ENCODE data around the gene OPCML.

DNA sequence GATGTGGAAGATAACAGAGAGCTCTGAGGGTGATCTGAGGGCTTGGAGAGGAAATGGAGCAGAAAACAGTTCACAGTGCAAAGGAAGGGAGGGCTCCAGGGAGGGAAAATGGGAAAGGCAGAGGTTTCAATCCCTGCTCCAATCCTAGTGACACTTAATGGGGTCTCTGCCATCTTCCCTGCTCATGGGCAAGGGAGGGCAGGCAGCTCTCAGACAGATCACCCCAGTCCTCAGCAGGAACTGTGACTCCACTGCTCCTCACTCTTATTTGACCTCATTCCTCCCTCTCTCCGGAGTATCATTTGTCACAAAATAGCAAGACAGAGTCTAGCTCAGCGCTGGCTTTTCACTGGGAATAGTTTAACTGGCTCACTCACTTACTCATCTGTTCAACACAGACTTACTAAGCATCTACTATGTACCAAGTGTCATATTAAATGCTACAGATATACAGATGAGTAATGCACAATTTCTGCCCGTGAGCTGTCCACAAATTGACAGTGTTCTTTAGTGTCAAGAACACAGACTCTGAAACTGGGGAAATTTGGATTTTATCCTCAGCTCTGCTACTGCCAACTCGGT is 817.4 kb downstream of the OPCML start:
- TF ChIP-seq EZH2 (IDR thresholded peaks at IDR 0.05; ENCODE audit: borderline replicate concordance, low read length) = no peak
- TF ChIP-seq, protein P1, sequence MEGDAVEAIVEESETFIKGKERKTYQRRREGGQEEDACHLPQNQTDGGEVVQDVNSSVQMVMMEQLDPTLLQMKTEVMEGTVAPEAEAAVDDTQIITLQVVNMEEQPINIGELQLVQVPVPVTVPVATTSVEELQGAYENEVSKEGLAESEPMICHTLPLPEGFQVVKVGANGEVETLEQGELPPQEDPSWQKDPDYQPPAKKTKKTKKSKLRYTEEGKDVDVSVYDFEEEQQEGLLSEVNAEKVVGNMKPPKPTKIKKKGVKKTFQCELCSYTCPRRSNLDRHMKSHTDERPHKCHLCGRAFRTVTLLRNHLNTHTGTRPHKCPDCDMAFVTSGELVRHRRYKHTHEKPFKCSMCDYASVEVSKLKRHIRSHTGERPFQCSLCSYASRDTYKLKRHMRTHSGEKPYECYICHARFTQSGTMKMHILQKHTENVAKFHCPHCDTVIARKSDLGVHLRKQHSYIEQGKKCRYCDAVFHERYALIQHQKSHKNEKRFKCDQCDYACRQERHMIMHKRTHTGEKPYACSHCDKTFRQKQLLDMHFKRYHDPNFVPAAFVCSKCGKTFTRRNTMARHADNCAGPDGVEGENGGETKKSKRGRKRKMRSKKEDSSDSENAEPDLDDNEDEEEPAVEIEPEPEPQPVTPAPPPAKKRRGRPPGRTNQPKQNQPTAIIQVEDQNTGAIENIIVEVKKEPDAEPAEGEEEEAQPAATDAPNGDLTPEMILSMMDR (IDR thresholded peaks at IDR 0.05; ENCODE audit: low read length) = no peak

Measured in OCI-LY1 (cell line).